ENCODE data around the gene DCST2. TPM values are rescaled to one million over a fixed set of nuclear protein-coding genes. Genes with fewer than 3 reads are reported as not detected.
A peak's percentile ranks its signal among the peaks of the same experiment; 100 is the strongest.

Gene DCST2
- total and polyA plus RNA-seq, 10 of the 15 experiments (the other 5 are each of a cell fraction or from before 2014, with no cell fraction given) = 0.33 to 0.41 (median 0.36) TPM; not detected in 7

GRCh38 chr1:154974808-154975408 lies 58.7 kb downstream of the DCST2 start (continued):
- TF ChIP-seq, protein P1, sequence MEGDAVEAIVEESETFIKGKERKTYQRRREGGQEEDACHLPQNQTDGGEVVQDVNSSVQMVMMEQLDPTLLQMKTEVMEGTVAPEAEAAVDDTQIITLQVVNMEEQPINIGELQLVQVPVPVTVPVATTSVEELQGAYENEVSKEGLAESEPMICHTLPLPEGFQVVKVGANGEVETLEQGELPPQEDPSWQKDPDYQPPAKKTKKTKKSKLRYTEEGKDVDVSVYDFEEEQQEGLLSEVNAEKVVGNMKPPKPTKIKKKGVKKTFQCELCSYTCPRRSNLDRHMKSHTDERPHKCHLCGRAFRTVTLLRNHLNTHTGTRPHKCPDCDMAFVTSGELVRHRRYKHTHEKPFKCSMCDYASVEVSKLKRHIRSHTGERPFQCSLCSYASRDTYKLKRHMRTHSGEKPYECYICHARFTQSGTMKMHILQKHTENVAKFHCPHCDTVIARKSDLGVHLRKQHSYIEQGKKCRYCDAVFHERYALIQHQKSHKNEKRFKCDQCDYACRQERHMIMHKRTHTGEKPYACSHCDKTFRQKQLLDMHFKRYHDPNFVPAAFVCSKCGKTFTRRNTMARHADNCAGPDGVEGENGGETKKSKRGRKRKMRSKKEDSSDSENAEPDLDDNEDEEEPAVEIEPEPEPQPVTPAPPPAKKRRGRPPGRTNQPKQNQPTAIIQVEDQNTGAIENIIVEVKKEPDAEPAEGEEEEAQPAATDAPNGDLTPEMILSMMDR (IDR thresholded peaks at IDR 0.05 in 2 of 3, conservative IDR thresholded peaks at IDR 0.05 in 1 of 3; ENCODE audit: control insufficient read depth in 2 of 3, extremely low read depth in 1 of 3, insufficient read depth in 1 of 3, low read depth in 3 of 3, low read length in 3 of 3) = no peak
- TF ChIP-seq SREBF2 (IDR thresholded peaks at IDR 0.05; ENCODE audit: low read length) (no peak), CBFB (IDR thresholded peaks at IDR 0.05; ENCODE audit: low read depth) (no peak; the same call in 1 of the 2 replicates), EZH2 (IDR thresholded peaks at IDR 0.05; ENCODE audit: borderline replicate concordance, control insufficient read depth, low read depth, low read length) (no peak)

GRCh38 chr1:154974102-154974807 lies 59.3 kb downstream of the DCST2 start, which contains the start of gene CKS1B:
CKS1B (plus strand) TSS chr1:154974681; CDS start chr1:154974746, 65 bp downstream.
- H3K27me3 ChIP-seq (replicated peaks in 1 of 2; ENCODE audit: control insufficient read depth in 2 of 2, insufficient read depth in 2 of 2, low read length in 1 of 2) = no peaks in the 10 kb centered on the region
- intact Hi-C loops (cut with micrococcal nuclease; ENCODE audit: unreplicated experiment) = loop anchor here (1.0 to 5.0 kb wide), 2 partner anchors 25 to 88 kb away; partner anchors contain the start of gene EFNA4
- BruUV-seq (replicated peaks) = no TSS peak
- ChIA-PET SMC1A (ENCODE audit: uncharacterized antibody, unreplicated experiment) (interaction anchor here (0.9 to 5.4 kb wide), 13 partner anchors 9 to 415 kb away, joined by 3 to 30 read pairs (median 4); partner anchors contain the start of genes FLAD1 and PBXIP1), RAD21 (ENCODE audit: unreplicated experiment) (interaction anchor here (0.7 to 1.7 kb wide), 19 partner anchors 8 to 111 kb away, joined by 3 to 16 read pairs (median 4); partner anchors contain the start of genes ADAM15, FLAD1, KCNN3 and PBXIP1), CTCF (interaction anchor here (0.6 to 20.6 kb wide), 18 partner anchors 9 to 226 kb away, joined by 3 to 226 read pairs (median 4); partner anchors contain the start of genes FLAD1, LENEP, PBXIP1 and ZBTB7B), POLR2A (interaction anchor here (0.7 to 9.8 kb wide), 15 partner anchors 8 to 1009 kb away, joined by 3 to 140 read pairs (median 5); partner anchors contain the start of genes FLAD1, KCNN3, PBXIP1 and PMVK)
- peak within 1 kb of the TSS; percentile 90 for H3K4me3 ChIP-seq
- H3K9ac ChIP-seq (ENCODE audit: control insufficient read depth, insufficient read depth, low read length) = peak within 1 kb of the TSS; percentile 93
- H3K27ac ChIP-seq (ENCODE audit: control insufficient read depth, insufficient read depth) = peak within 1 kb of the TSS; percentile 96
- peak within 1 kb of the TSS; percentile 82 for H2AFZ ChIP-seq (ENCODE audit: control insufficient read depth, low read depth, low read length)
- under 1% methylated on average over 43 of the region's 47 CpGs for WGBS (ENCODE audit: insufficient coverage, insufficient replicate concordance, low lambda C conversion rate, missing lambda C conversion rate)
- ATAC-seq (peak; percentile 87), DNase-seq (ENCODE audit: low read depth, low spot score) (peak; percentile 100), FAIRE-seq (peak; percentile 97)
- H4K20me1 ChIP-seq (ENCODE audit: control insufficient read depth, insufficient read depth) = no peaks in the 10 kb centered on the region
- peaks cover 0 to 8% of the 10 kb centered on the region in 2 experiments; a peak in 2 of 4 replicates for H3K36me3 ChIP-seq (ENCODE audit: control insufficient read depth in 2 of 2, insufficient read depth in 2 of 2, low read length in 1 of 2)
- H3K9me3 ChIP-seq (replicated peaks; ENCODE audit: control insufficient read depth, insufficient read depth, low read length) = no peaks in the 10 kb centered on the region
- peak within 1 kb of the TSS; percentile 89 for H3K4me2 ChIP-seq (ENCODE audit: control insufficient read depth, insufficient read depth)
- H3K4me1 ChIP-seq (ENCODE audit: control insufficient read depth, insufficient read depth, low read length) = peaks cover 28% of the 10 kb centered on the region
- peaks cover 77% of the 10 kb centered on the region for H3K79me2 ChIP-seq (ENCODE audit: control insufficient read depth, insufficient read depth, low read length)
- in situ Hi-C loops (cut with MboI) = no loop called here
- TF ChIP-seq BHLHE40 (IDR thresholded peaks at IDR 0.05; ENCODE audit: borderline replicate concordance in 1 of 2, low read depth in 2 of 2, low read length in 1 of 2) (peak; percentile 78 to 84; a peak in 3 of 4 replicates), NR2C2 (IDR thresholded peaks at IDR 0.05; ENCODE audit: borderline replicate concordance, control insufficient read depth, insufficient read length, low read depth) (no peak), SMAD1 (IDR thresholded peaks at IDR 0.05; ENCODE audit: low read depth, partially characterized antibody) (peak; percentile 7), RAD21 (IDR thresholded peaks at IDR 0.05; ENCODE audit: insufficient read depth, low read depth, low read length) (no peak)
- TF ChIP-seq, protein P2, sequence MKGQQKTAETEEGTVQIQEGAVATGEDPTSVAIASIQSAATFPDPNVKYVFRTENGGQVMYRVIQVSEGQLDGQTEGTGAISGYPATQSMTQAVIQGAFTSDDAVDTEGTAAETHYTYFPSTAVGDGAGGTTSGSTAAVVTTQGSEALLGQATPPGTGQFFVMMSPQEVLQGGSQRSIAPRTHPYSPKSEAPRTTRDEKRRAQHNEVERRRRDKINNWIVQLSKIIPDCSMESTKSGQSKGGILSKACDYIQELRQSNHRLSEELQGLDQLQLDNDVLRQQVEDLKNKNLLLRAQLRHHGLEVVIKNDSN (IDR thresholded peaks at IDR 0.05; ENCODE audit: borderline replicate concordance, extremely low read length, insufficient read depth, low read depth, low read length) = no peak
- TF ChIP-seq, protein P3, sequence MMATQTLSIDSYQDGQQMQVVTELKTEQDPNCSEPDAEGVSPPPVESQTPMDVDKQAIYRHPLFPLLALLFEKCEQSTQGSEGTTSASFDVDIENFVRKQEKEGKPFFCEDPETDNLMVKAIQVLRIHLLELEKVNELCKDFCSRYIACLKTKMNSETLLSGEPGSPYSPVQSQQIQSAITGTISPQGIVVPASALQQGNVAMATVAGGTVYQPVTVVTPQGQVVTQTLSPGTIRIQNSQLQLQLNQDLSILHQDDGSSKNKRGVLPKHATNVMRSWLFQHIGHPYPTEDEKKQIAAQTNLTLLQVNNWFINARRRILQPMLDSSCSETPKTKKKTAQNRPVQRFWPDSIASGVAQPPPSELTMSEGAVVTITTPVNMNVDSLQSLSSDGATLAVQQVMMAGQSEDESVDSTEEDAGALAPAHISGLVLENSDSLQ (IDR thresholded peaks at IDR 0.05) = peak; percentile 91
